Immature natural killer cell (primary cell): ENCODE results near the gene FBXL13. TPM values are rescaled to one million over a fixed set of nuclear protein-coding genes. Genes with fewer than 3 reads are reported as not detected.
"Not testable (repeated sequence)": the region's sequence is repeated elsewhere in the genome, so short reads cannot be mapped to it uniquely, and the experiment has no call there.

ENCODE experiments used
- DNase-seq, 3 donors: peaks; one replicate each; pipeline ENCODE4 v3.0.0; 2022; ENCODE audit warnings: mixed read lengths in 1 of 3
- H3K27ac Mint-ChIP-seq, 6 donors: one replicate each; pipeline ENCODE4 v1.8.0; 2020; ENCODE audit warnings: mixed read lengths in 6 of 6, mild to moderate bottlenecking in 5 of 6, inconsistent platforms in 4 of 6, moderate library complexity in 3 of 6
- H3K27me3 Mint-ChIP-seq, 3 donors: one replicate each; pipeline ENCODE4 v1.8.0; 2020 to 2021; ENCODE audit warnings: low read depth in 3 of 3, mild to moderate bottlenecking in 3 of 3, mixed read lengths in 3 of 3, moderate library complexity in 3 of 3, inconsistent platforms in 1 of 3
- H3K36me3 Mint-ChIP-seq, 3 donors: one replicate each; pipeline ENCODE4 v1.8.0; 2020; ENCODE audit warnings: mixed read lengths in 3 of 3, inconsistent platforms in 2 of 3, mild to moderate bottlenecking in 2 of 3
- H3K4me1 Mint-ChIP-seq, 2 donors: one replicate each; pipeline ENCODE4 v1.8.0; 2020; ENCODE audit warnings: inconsistent platforms in 2 of 2, mild to moderate bottlenecking in 2 of 2, mixed read lengths in 2 of 2, moderate library complexity in 1 of 2
- H3K4me3 Mint-ChIP-seq, 5 donors: one replicate each; pipeline ENCODE4 v1.8.0; 2020; ENCODE audit warnings: mild to moderate bottlenecking in 5 of 5, mixed read lengths in 5 of 5, inconsistent platforms in 3 of 5, moderate library complexity in 3 of 5
- H3K9me3 Mint-ChIP-seq, 6 donors: one replicate each; pipeline ENCODE4 v1.8.0; 2020; ENCODE audit warnings: mild to moderate bottlenecking in 6 of 6, mixed read lengths in 6 of 6, inconsistent platforms in 4 of 6, moderate library complexity in 3 of 6
- polyA plus RNA-seq, 3 donors: library from polyadenylated mRNA; unstranded; fragments of 300-500 nt; fragmentation: Illumina TruSeq; gene quantifications; one replicate each; pipeline ENCODE4 v1.2.3, GENCODE V29; 2021

Gene FBXL13
- polyA plus RNA-seq, 3 donors from 2014 or later = 0.07 TPM; not detected in 2

DNA sequence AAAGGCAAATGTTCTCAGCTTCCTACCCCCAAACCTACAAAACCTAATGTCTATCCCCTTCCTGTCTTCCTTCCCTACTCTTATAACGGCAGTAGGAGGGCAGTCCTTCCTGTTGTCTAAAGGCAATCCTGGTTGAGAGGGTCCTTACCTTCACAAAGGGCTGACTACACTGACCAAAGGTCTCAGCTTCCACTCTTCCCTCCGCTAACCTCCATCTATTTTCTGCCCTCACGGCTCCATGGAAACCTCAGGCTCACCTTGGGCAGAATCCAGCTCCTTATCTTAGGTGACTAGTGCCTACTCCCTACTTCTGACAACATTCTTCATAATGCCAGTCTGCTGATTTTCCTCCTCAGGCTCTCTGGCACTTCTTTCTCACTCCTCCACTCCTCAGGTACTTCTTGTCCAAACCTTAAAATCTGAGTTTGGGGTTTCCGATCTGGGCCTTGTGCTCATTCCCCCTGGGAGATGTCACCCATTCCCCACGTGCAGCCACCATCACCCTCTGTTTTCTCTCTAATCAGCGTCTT lies 542 bp downstream of the FBXL13 start:
- Mint-ChIP-seq H3K27me3 (peaks cover 0 to 5% (median 0%) of the 10 kb centered on the region in 3 donors), H3K4me1 (peaks cover 22 to 30% of the 10 kb centered on the region in 2 donors)
- DNase-seq = peak in 1 of 3 donors; percentile 2

DNA sequence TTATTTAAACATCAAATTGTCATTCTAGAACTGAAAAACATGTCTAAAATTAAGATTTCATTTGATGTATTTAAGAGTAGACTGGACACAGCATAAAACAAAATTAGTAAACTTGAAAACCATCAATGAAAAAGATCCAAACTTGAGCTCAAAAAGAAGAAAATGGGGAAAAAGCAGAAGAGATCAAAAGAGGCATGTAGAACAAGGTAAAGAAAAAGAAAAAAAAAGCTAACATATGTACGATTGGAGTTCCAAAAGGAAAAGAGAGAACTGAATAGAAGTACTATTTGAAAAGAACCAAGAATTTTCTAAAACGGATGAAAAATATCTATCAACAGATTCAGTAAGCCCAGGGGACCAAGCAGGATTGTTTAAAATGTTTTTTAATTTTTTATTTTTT lies 3.6 kb downstream of the FBXL13 start:
- Mint-ChIP-seq H3K27ac (no peak overlapping the region), H3K36me3 (no peaks in the 10 kb centered on the region), H3K9me3 (no peaks in the 10 kb centered on the region), H3K4me1 (peaks cover 16 to 17% of the 10 kb centered on the region in 2 donors), H3K4me3 (no peak overlapping the region), H3K27me3 (peaks cover 0 to 8% (median 0%) of the 10 kb centered on the region in 3 donors)
- no peak for DNase-seq

More for the DNA sequence above, 542 bp downstream of the FBXL13 start:
- Mint-ChIP-seq H3K4me3 (peak overlapping the region; percentile 88 to 95 (median 91)), H3K36me3 (peaks cover 0 to 3% (median 0%) of the 10 kb centered on the region in 3 donors), H3K9me3 (no peaks in the 10 kb centered on the region), H3K27ac (peak overlapping the region; percentile 73 to 96 (median 93))

DNA sequence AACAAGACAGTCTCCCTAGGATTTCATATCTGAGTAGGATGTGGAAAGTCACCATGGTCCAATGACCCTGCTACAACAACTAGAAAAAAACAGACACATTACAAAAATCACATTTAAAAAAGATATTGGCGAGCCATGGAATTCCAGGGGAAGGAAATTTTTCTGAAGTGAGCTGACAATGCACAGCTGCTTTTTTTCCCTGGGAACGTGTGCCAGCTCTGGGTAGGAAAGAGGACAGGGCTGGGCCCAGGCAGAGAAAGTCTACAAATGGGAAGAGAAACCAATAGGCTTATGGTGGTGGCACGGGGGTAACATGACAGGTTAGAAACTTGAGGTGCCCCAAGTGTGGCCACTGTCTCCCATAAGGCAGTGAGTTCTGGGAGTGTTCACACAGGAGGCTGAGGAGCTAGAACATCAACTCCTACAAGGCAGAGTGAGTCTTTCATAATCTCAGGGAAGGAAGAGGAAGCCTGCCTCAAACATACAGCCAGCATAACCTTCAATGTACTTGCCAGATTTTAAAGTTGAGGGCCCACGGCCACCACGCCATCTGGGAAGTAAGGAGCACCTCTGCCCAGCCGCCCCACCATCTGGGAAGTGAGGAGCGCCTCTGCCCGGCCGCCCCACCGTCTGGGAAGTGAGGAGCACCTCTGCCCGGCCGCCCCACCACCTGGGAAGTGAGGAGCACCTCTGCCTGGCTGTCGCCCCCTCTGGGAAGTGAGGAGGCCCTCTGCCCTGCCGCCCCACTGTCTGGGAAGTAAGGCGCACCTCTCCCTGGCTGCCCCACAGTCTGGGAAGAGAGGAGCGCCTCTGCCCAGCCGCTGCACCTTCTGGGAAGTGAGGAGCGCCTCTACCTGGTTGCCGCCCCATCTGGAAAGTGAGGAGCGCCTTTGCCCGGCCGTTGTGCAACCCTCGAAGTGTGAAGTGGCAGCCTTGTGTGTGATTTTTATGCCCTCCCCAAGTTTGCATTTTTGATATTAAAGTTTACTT lies 5.9 kb downstream of the FBXL13 start:
- Mint-ChIP-seq H3K27me3 (peaks cover 0 to 3% (median 0%) of the 10 kb centered on the region in 3 donors), H3K27ac (no peak overlapping the region), H3K4me3 (no peak overlapping the region), H3K36me3 (no peaks in the 10 kb centered on the region), H3K9me3 (no peaks in the 10 kb centered on the region), H3K4me1 (peaks cover 0 to under 1% of the 10 kb centered on the region in 2 donors)
- no peak for DNase-seq

DNA sequence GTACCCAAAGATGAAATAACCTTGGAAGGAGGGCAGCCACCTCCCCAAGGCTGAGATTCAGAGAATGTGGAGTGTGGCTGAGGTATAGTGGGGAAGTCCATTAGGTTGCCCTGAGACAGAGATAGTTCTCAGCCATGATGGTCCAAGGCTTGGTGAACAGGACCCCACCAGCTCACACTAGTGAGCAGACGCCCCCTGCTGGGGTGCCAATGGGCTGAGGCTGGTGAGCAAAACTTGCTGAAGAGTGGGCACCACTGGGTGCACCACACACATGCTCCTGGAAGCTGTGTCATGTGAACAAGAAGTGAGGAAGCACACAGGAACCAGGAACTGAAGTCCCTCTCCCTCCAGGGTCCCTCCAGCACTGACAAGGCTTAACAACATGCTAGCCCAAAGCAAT lies 8.9 kb downstream of the FBXL13 start:
- Mint-ChIP-seq H3K4me1 (no peaks in the 10 kb centered on the region), H3K36me3 (no peaks in the 10 kb centered on the region), H3K9me3 (no peaks in the 10 kb centered on the region), H3K27me3 (peaks cover 0 to 3% (median 0%) of the 10 kb centered on the region in 3 donors), H3K27ac (no peak overlapping the region), H3K4me3 (no peak overlapping the region)
- peak in 2 of 3 donors; percentile 9 to 14 for DNase-seq

DNA sequence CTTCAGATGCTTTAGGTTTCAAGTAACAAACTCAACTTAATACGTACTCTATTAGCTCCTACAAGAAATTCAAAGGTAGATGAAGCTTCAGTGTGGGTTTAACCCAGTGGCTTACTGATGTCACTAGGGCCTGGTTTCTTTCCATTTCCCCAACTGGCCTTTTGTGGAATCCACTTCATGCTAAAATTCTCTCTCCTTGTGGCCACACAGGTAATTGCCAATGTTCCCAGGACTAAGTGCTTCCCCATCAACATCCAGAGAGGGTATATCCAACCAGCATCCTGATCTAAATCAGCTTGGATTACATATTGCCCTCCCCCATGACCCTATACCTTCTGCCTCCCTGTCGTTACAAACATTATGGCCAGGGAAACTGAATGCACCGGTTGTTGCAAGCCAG lies 10.7 kb downstream of the FBXL13 start:
- H3K9me3 Mint-ChIP-seq = no peaks in the 10 kb centered on the region
- no peaks in the 10 kb centered on the region for H3K4me1 Mint-ChIP-seq
- no peaks in the 10 kb centered on the region for H3K36me3 Mint-ChIP-seq
- DNase-seq = no peak
- H3K4me3 Mint-ChIP-seq = no peak overlapping the region
- no peak overlapping the region for H3K27ac Mint-ChIP-seq
- H3K27me3 Mint-ChIP-seq = peaks cover 0 to 3% (median 0%) of the 10 kb centered on the region in 3 donors

DNA sequence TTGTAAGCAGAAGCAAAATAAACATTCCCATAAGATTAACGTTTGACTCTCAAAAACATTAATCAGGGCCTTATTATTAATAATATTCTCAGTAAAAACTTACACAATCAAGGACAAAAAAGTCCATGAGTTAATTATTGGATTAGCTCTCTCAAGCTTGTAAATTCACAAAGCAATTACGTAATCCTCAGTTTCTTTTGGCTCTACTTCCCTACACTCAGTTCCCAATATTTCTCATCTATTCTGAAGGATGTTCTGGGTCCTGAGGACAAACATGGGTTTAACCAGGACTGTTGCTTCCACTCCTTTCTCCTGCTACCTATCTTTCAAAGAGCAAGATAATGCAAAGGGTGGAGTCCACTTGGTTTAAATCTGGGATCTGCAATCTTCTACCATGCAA lies 15.1 kb downstream of the FBXL13 start:
- DNase-seq = no peak
- Mint-ChIP-seq H3K27ac (no peak overlapping the region), H3K4me3 (no peak overlapping the region), H3K9me3 (no peaks in the 10 kb centered on the region), H3K36me3 (no peaks in the 10 kb centered on the region), H3K4me1 (no peaks in the 10 kb centered on the region), H3K27me3 (no peaks in the 10 kb centered on the region)

DNA sequence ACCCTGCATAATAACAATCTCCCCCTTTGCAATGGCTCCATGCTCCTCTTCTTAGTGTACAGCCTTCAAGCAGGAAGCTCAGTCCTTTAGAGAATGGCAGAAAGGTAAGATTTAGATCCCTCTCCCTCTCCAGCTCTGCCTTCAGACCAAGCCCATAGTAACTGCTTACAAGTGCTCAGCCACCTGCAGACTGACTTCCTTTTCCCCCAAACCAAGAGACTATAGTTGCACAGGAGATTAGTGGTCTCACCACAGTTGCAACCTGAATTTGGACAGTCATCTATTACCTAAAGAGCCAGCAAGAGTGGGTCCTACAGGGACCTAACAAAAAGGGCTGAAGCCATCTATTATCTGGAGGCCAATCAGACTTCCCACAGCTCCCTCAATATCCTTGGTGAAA lies 16.5 kb downstream of the FBXL13 start:
- DNase-seq = no peak
- H3K27me3 Mint-ChIP-seq = peaks cover 0 to 1% (median 0%) of the 10 kb centered on the region in 3 donors
- no peak overlapping the region for H3K27ac Mint-ChIP-seq
- no peaks in the 10 kb centered on the region for H3K4me1 Mint-ChIP-seq
- no peaks in the 10 kb centered on the region for H3K36me3 Mint-ChIP-seq
- no peaks in the 10 kb centered on the region for H3K9me3 Mint-ChIP-seq
- no peak overlapping the region for H3K4me3 Mint-ChIP-seq

DNA sequence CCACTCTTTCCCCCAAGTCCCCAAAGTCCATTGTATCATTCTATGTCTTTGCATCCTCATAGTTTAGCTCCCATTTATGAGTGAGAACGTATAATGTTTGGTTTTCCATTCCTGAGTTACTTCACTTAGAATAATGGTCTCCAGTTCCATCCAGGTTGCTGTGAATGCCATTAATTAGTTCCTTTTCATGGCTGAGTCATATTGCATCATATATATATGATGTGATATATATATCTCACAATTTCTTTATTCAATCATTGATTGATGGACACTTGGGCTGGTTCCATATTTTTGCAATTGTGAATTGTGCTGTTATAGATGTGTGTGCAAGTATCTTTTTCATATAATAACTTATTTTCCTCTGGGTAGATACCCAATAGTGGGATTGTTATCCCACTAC lies 18.6 kb downstream of the FBXL13 start:
- H3K36me3 Mint-ChIP-seq, H3K4me1 Mint-ChIP-seq, H3K4me3 Mint-ChIP-seq, H3K9me3 Mint-ChIP-seq, H3K27ac Mint-ChIP-seq, DNase-seq, H3K27me3 Mint-ChIP-seq: not testable (repeated sequence)

DNA sequence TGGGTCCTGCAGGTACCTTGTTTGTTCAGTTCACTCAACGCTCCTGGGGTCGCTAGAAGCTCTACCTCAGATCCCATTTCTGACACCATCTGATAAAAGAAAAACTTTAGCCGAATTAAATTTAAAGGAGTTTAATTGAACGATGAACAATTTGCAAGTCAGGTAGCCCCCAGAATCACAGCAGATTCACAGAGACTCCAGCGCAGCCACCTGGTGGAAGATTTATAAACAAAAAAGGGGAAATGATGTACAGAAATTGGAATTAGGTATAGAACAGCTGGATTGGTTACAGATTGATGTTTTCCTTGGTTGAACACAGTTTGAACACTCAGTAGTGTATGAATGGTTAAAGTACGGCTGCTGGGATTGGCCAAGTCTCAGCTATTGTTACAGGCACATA lies 23.1 kb downstream of the FBXL13 start:
- Mint-ChIP-seq H3K27me3 (peaks cover 0 to 1% (median 1%) of the 10 kb centered on the region in 3 donors), H3K4me3 (no peak overlapping the region), H3K36me3 (no peaks in the 10 kb centered on the region), H3K9me3 (peaks cover 0 to 4% (median 0%) of the 10 kb centered on the region in 6 donors), H3K4me1 (no peaks in the 10 kb centered on the region), H3K27ac (no peak overlapping the region)
- no peak for DNase-seq

DNA sequence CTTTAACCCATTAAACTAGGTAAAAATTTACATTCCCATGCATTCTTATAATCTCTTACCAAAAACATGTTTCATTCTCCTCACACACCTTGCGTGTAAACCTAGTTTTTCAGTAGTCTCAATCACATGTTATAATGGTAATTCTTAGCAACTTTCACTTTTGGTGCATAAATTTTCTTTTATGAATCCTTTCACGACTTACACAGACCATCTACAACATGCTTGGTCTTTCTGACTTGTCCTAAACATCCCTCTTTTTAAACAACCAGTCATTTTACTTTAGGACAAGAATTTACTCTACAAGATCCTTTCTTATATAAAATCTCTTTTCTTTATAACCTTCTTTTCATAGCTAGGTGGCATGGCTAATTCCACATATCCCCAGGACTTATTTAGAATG lies 25.8 kb downstream of the FBXL13 start:
- Mint-ChIP-seq H3K36me3 (no peaks in the 10 kb centered on the region), H3K27me3 (peaks cover 0 to 1% (median under 1%) of the 10 kb centered on the region in 3 donors), H3K4me3 (no peak overlapping the region), H3K9me3 (peaks cover 0 to 4% (median 0%) of the 10 kb centered on the region in 6 donors), H3K27ac (no peak overlapping the region), H3K4me1 (no peaks in the 10 kb centered on the region)
- DNase-seq = no peak

DNA sequence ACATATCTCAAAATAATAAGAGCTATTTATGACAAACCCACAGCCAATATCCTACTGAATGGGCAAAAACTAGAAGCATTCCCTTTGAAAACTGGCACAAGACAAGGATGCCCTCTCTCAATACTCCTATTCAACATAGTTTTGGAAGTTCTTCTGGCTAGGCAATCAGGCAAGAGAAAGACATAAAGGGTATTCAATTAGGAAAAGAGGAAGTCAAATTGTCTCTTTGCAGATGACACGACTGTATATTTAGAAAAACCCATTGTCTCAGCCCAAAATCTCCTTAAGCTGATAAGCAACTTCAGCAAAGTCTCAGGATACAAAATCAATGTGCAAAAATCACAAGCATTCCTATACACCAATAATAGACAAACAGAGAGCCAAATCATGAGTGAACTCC lies 32.8 kb downstream of the FBXL13 start:
- H3K4me1 Mint-ChIP-seq, H3K4me3 Mint-ChIP-seq, DNase-seq, H3K27me3 Mint-ChIP-seq, H3K36me3 Mint-ChIP-seq, H3K27ac Mint-ChIP-seq, H3K9me3 Mint-ChIP-seq: not testable (repeated sequence)

DNA sequence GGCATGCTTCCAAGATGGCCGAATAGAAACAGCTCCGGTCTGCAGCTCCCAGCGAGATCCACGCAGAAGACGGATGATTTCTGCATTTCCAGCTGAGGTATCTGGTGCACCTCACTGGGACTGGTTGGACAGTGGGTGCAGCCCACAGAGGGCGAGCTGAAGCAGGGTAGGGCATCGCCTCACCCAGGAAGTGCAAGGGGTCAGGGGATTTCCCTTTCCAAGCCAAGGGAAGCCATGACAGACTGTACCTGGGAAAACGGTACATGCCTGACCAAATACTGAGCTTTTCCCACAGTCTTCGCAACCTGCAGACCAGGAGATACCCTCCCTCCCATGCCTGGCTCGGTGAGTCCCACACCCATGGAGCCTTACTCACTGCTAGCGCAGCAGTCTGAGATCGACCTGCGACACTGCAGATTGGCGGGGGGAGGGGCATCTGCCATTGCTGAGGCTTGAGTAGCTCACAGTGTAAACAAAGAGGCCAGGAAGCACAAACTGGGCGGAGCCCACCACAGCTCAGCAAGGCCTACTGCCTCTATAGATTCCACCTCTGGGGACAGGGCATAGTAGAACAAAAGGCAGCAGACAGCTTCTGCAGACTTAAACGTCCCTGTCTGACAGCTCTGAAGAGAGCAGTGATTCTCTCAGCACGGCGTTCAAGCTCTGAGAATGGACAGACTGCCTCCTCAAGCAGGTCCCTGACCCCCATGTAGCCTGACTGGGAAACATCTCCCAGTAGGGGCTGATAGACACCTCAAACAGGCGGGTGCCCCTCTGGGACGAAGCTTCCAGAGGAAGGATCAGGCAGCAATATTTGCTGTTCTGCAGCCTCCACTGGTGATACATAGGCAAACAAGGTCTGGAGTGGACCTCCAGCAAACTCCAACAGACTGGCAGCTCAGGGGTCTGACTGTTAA lies 36.5 kb downstream of the FBXL13 start:
- H3K27ac Mint-ChIP-seq, H3K36me3 Mint-ChIP-seq, DNase-seq, H3K27me3 Mint-ChIP-seq, H3K4me1 Mint-ChIP-seq, H3K9me3 Mint-ChIP-seq, H3K4me3 Mint-ChIP-seq: not testable (repeated sequence)

DNA sequence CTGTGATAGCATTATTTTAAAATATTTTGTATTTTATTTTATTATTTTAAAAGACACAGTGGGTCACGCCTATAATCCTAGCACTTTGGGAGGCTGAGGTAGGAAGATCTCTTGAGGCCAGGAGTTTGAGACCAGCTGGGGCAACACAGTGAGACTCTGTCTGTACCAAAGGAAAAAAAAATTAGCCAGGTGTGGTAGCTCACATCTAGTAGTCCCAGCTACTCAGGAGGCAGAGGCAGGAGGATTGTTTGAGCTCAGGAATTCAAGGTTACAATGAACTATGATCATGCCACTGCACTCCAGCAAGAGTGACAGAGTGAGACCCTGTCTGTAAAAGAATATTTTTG lies 37.1 kb downstream of the FBXL13 start:
- H3K27me3 Mint-ChIP-seq = peaks cover 0 to 5% (median 2%) of the 10 kb centered on the region in 3 donors
- H3K4me3 Mint-ChIP-seq = no peak overlapping the region
- no peaks in the 10 kb centered on the region for H3K4me1 Mint-ChIP-seq
- DNase-seq = no peak
- peaks cover 0 to 2% (median 0%) of the 10 kb centered on the region in 6 donors for H3K9me3 Mint-ChIP-seq
- peaks cover 0 to 4% (median 0%) of the 10 kb centered on the region in 3 donors for H3K36me3 Mint-ChIP-seq
- H3K27ac Mint-ChIP-seq = no peak overlapping the region

DNA sequence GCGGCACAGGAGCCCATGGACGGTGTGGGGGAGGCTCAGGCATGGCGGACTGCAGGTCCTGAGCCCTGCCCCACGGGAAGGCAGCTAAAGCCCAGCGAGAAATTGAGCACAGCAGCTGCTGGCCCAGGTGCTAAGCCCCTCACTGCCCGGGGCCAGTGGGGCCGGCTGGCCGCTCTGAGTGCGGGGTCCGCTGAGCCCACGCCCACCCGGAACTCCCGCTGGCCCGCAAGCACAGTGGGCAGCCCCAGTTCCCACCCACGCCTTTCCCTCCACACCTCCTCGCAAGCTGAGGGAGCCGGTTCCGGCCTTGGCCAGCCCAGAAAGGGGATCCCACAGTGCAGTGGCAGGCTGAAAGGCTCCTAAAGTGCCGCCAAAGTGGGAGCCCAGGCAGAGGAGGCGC lies 40.3 kb downstream of the FBXL13 start:
- H3K9me3 Mint-ChIP-seq, DNase-seq, H3K36me3 Mint-ChIP-seq, H3K27me3 Mint-ChIP-seq, H3K27ac Mint-ChIP-seq, H3K4me1 Mint-ChIP-seq, H3K4me3 Mint-ChIP-seq: not testable (repeated sequence)
